PC-3 (cell line): Measurements from ENCODE around the gene DSCAM. TPM values are rescaled to one million over a fixed set of nuclear protein-coding genes. Genes with fewer than 3 reads are reported as not detected.

Experiments
- ATAC-seq: fragments of 200-7000 bp; cut with Tn5 transposase; 2 replicates; pipeline ENCODE4 v1.9.1; 2020; ENCODE audit warnings: mild to moderate bottlenecking, moderate library complexity
- BruUV-seq: library from RNA; stranded (reverse); fragments of 400-500 nt; replicated peaks from 2 replicates; lab custom pipeline; 2021; lab: Mats Ljungman, UMichigan
- CTCF ChIA-PET: fragments of 300-600 bp; sonication (Branson Sonifier 250); formaldehyde crosslinking; loops from one replicate; lab custom pipeline; 2022; ENCODE audit warnings: antibody characterized with exemption; lab: Charles Lee
- POLR2A ChIA-PET: fragments of 300-600 bp; sonication (Branson Sonifier 250); formaldehyde crosslinking; loops from one replicate; lab custom pipeline; 2022; ENCODE audit warnings: antibody characterized with exemption; ENCODE audit not compliant: unreplicated experiment; lab: Charles Lee
- DNase-seq: peaks from one replicate; pipeline ENCODE4 v3.0.0-alpha.2; 2015
- H2AFZ ChIP-seq: fragments of 300-600 bp; sonication (generic); 2 replicates; pipeline ENCODE4 v1.6.0; 2016; ENCODE audit warnings: antibody characterized with exemption, low read length
- H3F3A ChIP-seq: fragments of 300-600 bp; sonication (generic); one replicate; pipeline ENCODE4 v1.6.0; 2017; ENCODE audit warnings: antibody characterized with exemption, low read length, control low read depth, mild to moderate bottlenecking; ENCODE audit not compliant: unreplicated experiment
- H3K27ac ChIP-seq: fragments of 300-600 bp; sonication (generic); 2 replicates; pipeline ENCODE4 v1.5.1; 2016; ENCODE audit warnings: mild to moderate bottlenecking, low read length
- H3K27me3 ChIP-seq: fragments of 300-600 bp; sonication (generic); 2 replicates; pipeline ENCODE4 v1.6.1; 2016; ENCODE audit warnings: low read length, mixed read lengths
- H3K36me3 ChIP-seq: fragments of 300-600 bp; sonication (generic); 2 replicates; pipeline ENCODE4 v1.6.1; 2016; ENCODE audit warnings: low read depth, mixed run types, low read length, mixed read lengths
- H3K4me1 ChIP-seq: fragments of 300-600 bp; sonication (generic); 2 replicates; pipeline ENCODE4 v1.5.1; 2016; ENCODE audit warnings: low read length; ENCODE audit not compliant: insufficient read depth
- H3K4me2 ChIP-seq: fragments of 300-600 bp; sonication (generic); 2 replicates; pipeline ENCODE4 v1.6.0; 2016; ENCODE audit warnings: low read length
- H3K4me3 ChIP-seq: fragments of 300-600 bp; sonication (generic); 2 replicates; pipeline ENCODE4 v1.5.1; 2016; ENCODE audit warnings: mild to moderate bottlenecking, low read length, mixed read lengths
- H3K79me2 ChIP-seq: fragments of 300-600 bp; sonication (generic); 2 replicates; pipeline ENCODE4 v1.6.1; 2017; ENCODE audit warnings: low read length, mixed read lengths
- H3K9ac ChIP-seq: fragments of 300-600 bp; sonication (generic); 2 replicates; pipeline ENCODE4 v1.6.0; 2016; ENCODE audit warnings: mild to moderate bottlenecking, low read length
- H3K9me2 ChIP-seq: fragments of 300-600 bp; sonication (generic); replicated peaks from 2 replicates; pipeline ENCODE4 v1.6.1; 2016; ENCODE audit warnings: mixed run types, low read length, mixed read lengths
- H3K9me3 ChIP-seq: fragments of 300-600 bp; sonication (generic); 2 replicates; pipeline ENCODE4 v1.6.1; 2016; ENCODE audit warnings: low read length, mixed read lengths
- H4K20me1 ChIP-seq: fragments of 300-600 bp; sonication (generic); 2 replicates; pipeline ENCODE4 v1.6.1; 2016; ENCODE audit warnings: low read length, mixed read lengths
- CTCF ChIP-seq: fragments of 300-600 bp; sonication (generic); conservative IDR thresholded peaks from 2 replicates; pipeline ENCODE4 v1.5.1; 2017; ENCODE audit warnings: antibody characterized with exemption, low read depth, mild to moderate bottlenecking, low read length
- EZH2 ChIP-seq: fragments of 300-600 bp; sonication (generic); IDR thresholded peaks from one replicate; pipeline ENCODE4 v1.6.1; 2017; ENCODE audit warnings: antibody characterized with exemption, mild to moderate bottlenecking, low read length; ENCODE audit not compliant: unreplicated experiment
- EZH2phosphoT487 ChIP-seq: fragments of 300-600 bp; sonication (generic); IDR thresholded peaks from 2 replicates; pipeline ENCODE4 v1.6.1; 2018; ENCODE audit warnings: mild to moderate bottlenecking, antibody characterized with exemption, low read length, borderline replicate concordance
- intact Hi-C: fragments of 100-400 bp; cut with micrococcal nuclease; formaldehyde crosslinking; loops from 2 replicates; pipeline ENCODE4 v1.9.0; 2023
- microRNA-seq: library from miRNA; unstranded; fragments of <30 nt; microRNA quantifications from one replicate; pipeline ENCODE4 v1.1.0, GENCODE V29; 2020; ENCODE audit not compliant: unreplicated experiment
- total RNA-seq: library from RNA; depleted of rRNA; stranded (reverse); fragments of >200 nt; gene quantifications from 2 replicates; pipeline ENCODE4 v1.2.3, GENCODE V29; 2014

The DSCAM gene
- total RNA-seq, 1 experiment from 2014 or later, result not detected

GRCh38 chr21:39966786-39967185, 880.2 kb downstream of the DSCAM start:
- H2AFZ ChIP-seq, result no peak overlapping the region
- H3K27me3 ChIP-seq, result no peaks in the 10 kb centered on the region
- peaks cover 23% of the 10 kb centered on the region; the same call in 1 of the 2 replicates for H3K9me3 ChIP-seq
- H3F3A ChIP-seq, result no peaks in the 10 kb centered on the region
- ATAC-seq, result no peak
- H4K20me1 ChIP-seq, result no peaks in the 10 kb centered on the region
- DNase-seq, result no peak
- no peaks in the 10 kb centered on the region for H3K36me3 ChIP-seq
- no peak overlapping the region for H3K27ac ChIP-seq
- TF ChIP-seq EZH2 (no peak), EZH2phosphoT487 (no peak), CTCF (no peak)
- no peak overlapping the region for H3K4me3 ChIP-seq
- intact Hi-C loops, result no loop called here
- no peak overlapping the region for H3K9ac ChIP-seq
- BruUV-seq, result no TSS peak
- ChIA-PET POLR2A (no interaction called here), CTCF (no interaction called here)
- no peak overlapping the region for H3K4me2 ChIP-seq
- H3K9me2 ChIP-seq, result no peaks in the 10 kb centered on the region
- H3K4me1 ChIP-seq, result no peaks in the 10 kb centered on the region
- H3K79me2 ChIP-seq, result no peaks in the 10 kb centered on the region

GRCh38 chr21:39965026-39965425, 881.9 kb downstream of the DSCAM start:
- no peaks in the 10 kb centered on the region for H3K36me3 ChIP-seq
- H3K4me1 ChIP-seq, result no peaks in the 10 kb centered on the region
- H3K4me2 ChIP-seq, result no peak overlapping the region
- POLR2A ChIA-PET, result no interaction called here
- no peak for ATAC-seq
- no TSS peak for BruUV-seq
- DNase-seq, result no peak
- CTCF ChIA-PET, result no interaction called here
- no peaks in the 10 kb centered on the region for H3K79me2 ChIP-seq
- no peaks in the 10 kb centered on the region for H3F3A ChIP-seq
- no peak overlapping the region for H2AFZ ChIP-seq
- intact Hi-C loops, result no loop called here
- no peak overlapping the region for H3K4me3 ChIP-seq
- no peak overlapping the region for H3K9ac ChIP-seq
- no peaks in the 10 kb centered on the region for H4K20me1 ChIP-seq
- no peak for TF ChIP-seq EZH2phosphoT487
- no peak overlapping the region for H3K27ac ChIP-seq
- H3K9me2 ChIP-seq, result no peaks in the 10 kb centered on the region
- H3K9me3 ChIP-seq, result peaks cover 18% of the 10 kb centered on the region; the same call in 1 of the 2 replicates
- H3K27me3 ChIP-seq, result no peaks in the 10 kb centered on the region

GRCh38 chr21:39961251-39961650, 885.7 kb downstream of the DSCAM start:
- DNase-seq, result no peak
- Histone ChIP-seq H3F3A (no peaks in the 10 kb centered on the region), H3K27me3 (no peaks in the 10 kb centered on the region), H4K20me1 (no peaks in the 10 kb centered on the region), H3K9ac (no peak overlapping the region), H3K9me3 (peaks cover 13% of the 10 kb centered on the region), H3K4me1 (no peaks in the 10 kb centered on the region), H3K4me2 (no peak overlapping the region), H3K36me3 (no peaks in the 10 kb centered on the region), H3K9me2 (no peaks in the 10 kb centered on the region), H3K79me2 (no peaks in the 10 kb centered on the region), H3K27ac (no peak overlapping the region), H3K4me3 (no peak overlapping the region), H2AFZ (no peak overlapping the region)
- no TSS peak for BruUV-seq
- intact Hi-C loops, result no loop called here
- CTCF ChIA-PET, result no interaction called here
- TF ChIP-seq EZH2phosphoT487 (no peak), CTCF (no peak), EZH2 (no peak)
- POLR2A ChIA-PET, result no interaction called here
- ATAC-seq, result no peak

Small RNAs within 50 kb of the gene (microRNA-seq; reads per million reads assigned to microRNA genes)
- gene MIR4760, result not detected
